Fibroblast of skin of abdomen (primary cell): ENCODE measurements around the gene CA9.

Experiments used
- DNase-seq: peaks from one replicate; pipeline ENCODE4 v3.0.0-alpha.2; 2013

The CA9 gene

DNA sequence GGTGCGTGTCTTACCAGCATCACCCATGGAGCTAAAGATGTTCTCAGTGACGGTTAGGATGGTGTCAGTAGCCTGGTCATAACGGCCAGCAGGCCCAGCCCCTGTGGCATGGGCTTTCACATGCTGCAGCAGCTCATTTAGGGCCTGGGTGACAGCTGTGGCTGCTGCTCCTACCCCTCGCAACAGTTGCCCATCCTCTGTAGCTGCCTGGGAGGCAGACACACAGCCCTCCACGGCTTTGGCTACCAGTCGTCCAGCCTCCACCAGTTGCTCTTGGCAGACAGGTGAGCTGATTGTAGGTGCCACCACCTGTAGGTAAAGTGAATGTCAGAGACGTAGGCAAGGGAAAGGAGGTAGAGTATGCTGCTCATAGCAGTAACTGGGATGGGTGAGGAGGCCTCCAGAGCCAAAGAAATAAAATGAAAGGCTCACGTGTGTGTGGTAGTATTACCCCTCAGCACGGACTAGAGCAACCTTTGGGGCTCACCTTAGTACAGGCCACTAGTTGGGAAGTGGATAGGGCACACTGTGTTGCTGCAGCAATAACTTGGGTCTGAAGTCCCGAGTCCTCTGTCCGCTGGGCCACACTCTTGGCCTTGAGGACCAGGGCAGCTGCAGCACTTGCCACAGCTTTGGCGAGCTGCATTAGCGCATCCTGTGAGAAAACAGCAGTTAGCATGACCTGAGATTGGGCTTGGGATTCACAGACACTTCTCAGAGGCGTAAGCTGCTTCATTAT, 43.6 kb downstream of the CA9 start:
- DNase-seq: no peak

GRCh38 chr9:35718721-35719511, 45.2 kb downstream of the CA9 start:
- DNase-seq: no peak

DNA sequence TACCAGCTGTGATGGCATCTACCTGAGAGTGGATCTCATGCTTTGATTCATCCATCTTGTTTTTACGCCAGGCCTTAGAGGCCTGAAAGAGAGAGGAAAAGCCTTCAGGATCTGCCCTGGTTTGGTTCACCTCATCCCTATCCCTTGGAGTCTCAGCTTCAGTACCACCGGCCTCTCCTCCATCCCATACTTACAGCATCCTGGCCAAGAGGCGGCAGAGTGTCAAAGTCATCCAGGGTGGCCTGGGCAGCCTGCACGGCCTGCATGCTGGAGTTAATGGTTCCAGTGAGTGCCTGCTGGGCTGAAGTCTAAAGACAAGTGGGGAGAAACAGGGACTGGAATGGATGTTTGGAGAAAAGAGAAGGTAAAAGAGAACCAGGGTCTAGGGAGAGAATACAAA, 45.8 kb downstream of the CA9 start:
- DNase-seq: no peak

GRCh38 chr9:35723426-35723825, 49.7 kb downstream of the CA9 start:
- DNase-seq: no peak

GRCh38 chr9:35723908-35724307, 50.2 kb downstream of the CA9 start:
- no peak for DNase-seq

DNA sequence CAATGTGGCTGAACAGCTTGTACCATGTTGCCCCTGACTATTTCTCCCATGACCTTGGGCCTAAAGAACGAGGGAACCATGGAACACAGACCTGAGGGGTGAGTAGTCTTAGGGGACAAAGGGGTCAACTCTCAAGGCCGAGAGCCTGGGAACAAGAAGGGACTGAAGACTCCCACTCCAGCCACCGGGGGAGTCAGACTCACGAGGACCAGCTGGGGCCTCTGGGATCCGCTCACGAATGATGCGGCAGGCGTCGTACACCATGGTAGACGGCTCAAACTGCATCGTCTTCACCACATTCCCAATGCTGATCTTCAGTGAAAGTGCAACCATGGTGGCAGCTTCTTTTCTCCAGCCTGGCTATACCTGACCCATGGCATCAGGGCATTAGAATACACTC, 51.6 kb downstream of the CA9 start:
- DNase-seq: no peak

DNA sequence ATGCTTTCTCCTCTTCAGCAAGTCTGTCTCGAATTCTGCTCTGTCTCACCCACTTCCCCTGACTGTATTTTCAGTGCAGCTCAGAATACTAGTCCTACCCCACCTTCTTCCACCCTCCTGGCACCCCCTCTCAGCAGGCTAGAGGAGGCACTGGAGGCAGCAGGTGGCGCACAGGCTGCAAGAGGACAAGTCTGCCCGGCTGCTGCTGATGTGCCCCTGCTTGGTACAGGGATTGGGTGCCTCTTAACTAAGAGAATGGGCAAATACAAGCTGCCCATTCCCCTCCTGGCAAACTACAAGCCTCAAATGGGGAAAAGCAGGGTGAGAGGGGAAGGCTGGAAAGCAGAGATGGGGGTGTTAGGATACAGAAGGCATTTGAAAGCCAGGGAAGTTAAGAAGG, 53.2 kb downstream of the CA9 start:
- peak; percentile 45 for DNase-seq

DNA sequence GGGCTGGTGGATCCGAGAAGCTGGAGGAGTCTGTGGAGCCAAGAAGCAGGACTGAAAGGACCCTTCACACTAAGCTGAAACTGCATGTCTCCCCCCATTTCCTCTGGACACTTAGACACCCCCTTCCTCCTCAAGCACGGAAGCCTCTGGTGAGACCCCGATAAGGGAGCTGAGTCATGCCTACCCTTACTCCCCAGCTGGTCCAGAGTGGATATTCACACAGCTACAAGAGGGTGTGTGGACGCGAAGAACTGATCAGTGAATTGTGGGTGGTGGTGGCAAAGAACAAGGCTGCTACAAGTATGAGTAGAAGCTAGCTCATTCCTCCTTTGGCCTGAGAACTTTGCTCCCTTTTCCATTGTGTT, 53.9 kb downstream of the CA9 start:
- no peak for DNase-seq

DNA sequence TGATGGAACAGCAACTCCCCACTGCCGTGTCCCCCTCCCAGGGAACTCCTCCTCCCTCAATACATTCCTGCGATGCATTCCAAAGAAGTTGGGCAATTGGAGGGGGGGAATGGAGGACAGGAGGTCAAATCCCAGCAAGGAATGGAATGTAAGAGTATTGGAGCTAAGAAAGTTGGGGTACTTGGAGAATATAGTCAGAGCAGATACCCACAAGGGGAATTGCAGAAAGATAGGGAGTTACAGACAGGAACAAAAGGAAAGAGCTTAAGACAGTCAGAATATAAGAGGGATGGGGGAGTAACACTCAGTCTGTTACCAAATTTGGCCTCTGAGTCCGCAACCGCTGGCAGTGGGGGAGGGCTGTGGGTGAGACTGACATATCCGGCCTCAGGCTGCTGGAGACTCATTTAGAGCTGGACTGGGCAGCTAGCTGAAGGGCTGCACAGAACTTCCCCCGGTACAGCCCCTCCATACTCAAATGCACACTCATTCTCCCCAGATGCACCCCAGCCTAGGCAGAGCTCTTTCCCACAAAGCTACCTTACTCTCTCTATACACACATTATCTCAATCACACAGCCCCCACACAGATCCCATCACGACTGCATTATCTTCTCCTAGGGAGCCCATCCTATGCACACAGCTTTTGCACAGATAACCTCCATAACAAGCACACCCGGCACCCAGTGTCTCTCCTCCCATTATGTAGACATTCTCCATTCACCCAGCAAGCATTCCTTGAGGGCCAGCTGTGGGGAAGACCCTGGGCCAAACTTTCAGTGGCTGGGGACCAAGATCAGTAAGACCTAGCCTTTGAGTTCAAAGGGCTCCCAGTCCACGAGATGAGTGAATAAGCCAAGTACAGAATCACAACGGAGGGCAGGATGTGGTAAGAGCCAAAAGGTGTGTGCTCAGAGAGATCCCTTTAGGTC, 54.6 kb downstream of the CA9 start:
- DNase-seq: peak; percentile 96

GRCh38 chr9:35729101-35729500, 55.4 kb downstream of the CA9 start:
- no peak for DNase-seq

DNA sequence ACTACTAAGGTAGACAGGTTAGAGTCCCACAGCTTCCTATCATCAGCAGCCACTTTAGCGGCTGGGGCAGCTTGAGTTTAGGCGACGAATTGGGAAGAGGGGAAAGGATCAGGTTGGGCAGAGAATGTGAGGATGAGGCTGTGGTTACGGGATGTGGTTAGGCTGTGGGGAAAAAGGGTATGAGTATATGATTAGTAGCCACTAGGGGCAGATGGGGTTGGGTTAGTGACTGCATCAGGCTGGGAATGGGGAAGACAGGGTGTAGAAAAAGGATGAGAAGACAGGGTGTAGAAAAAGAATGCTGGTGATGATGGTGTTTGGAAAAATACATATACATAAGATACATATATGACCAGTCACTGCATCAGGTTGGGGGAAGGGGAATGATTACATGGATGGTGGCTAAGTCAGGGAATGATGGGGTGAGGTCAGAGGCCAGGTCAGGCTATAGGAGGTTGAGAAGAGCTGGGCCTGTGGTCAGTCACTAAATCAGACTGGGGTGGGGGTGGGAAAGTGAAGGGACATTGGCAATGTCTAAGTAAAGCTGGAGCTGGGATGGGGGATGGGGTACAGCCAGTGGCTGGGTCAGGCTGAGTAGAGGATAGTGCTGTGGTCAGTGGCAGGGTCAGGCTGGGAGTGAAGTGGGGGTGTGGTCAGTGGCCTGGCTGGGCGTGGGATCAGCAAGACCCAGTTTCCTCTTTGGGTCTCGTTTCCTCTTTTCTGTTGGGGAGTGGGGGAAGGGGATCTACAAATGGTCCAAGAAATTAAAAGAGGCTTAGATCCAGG, 56.2 kb downstream of the CA9 start:
- peak; percentile 92 for DNase-seq

- no peak for DNase-seq
Measured at GRCh38 chr9:35730486-35730854, 56.7 kb downstream of the CA9 start.
